ENCODE measurements around the gene DDIT4. TPM values are rescaled to one million over a fixed set of nuclear protein-coding genes. Genes with fewer than 3 reads are reported as not detected.

DDIT4 gene
- total and polyA plus RNA-seq, 9 of the 15 experiments (the other 6 are each of a cell fraction or from before 2014, with no cell fraction given): 8.2 to 675 (median 159) TPM

GRCh38 chr10:72275351-72276012 lies 1.8 kb downstream of the DDIT4 start (continued):
- TF ChIP-seq AFF4 (CRISPR knock-in tag; IDR thresholded peaks at IDR 0.05) (peak; percentile 95; the same call in 1 of the 2 replicates), HNRNPK (IDR thresholded peaks at IDR 0.05; ENCODE audit: low read depth, low read length, poor library complexity, severe bottlenecking) (no peak), HBP1 (CRISPR knock-in tag; IDR thresholded peaks at IDR 0.05) (peak; percentile 94; the same call in 1 of the 2 replicates), NR2C1 (IDR thresholded peaks at IDR 0.05) (no peak), NR2C1 (tag; IDR thresholded peaks at IDR 0.05) (peak; percentile 91), TRIM24 (IDR thresholded peaks at IDR 0.05) (no peak), THRA (IDR thresholded peaks at IDR 0.05) (no peak), SMAD4 (CRISPR knock-in tag; conservative IDR thresholded peaks at IDR 0.05) (no peak), ELK3 (CRISPR knock-in tag; IDR thresholded peaks at IDR 0.05) (peak; percentile 82; the same call in 1 of the 2 replicates), POLR2AphosphoS5 (IDR thresholded peaks at IDR 0.05; ENCODE audit: control insufficient read depth, insufficient read depth, low read depth, low read length) (peak; percentile 11; the same call in 1 of the 2 replicates), OTX1 (CRISPR knock-in tag; IDR thresholded peaks at IDR 0.05) (peak; percentile 94), ZNF263 (CRISPR knock-in tag; IDR thresholded peaks at IDR 0.05; ENCODE audit: borderline replicate concordance) (0 out of 2 replicates have a peak, but pooled peaks have one; percentile 16), CHD1 (IDR thresholded peaks at IDR 0.05; ENCODE audit: low read length) (no peak), TAL1 (IDR thresholded peaks at IDR 0.05) (no peak), MCM7 (IDR thresholded peaks at IDR 0.05) (0 out of 4 replicates have a peak, but pooled peaks of 1 of the 2 experiments have one; percentile 29), PKNOX1 (IDR thresholded peaks at IDR 0.05) (no peak), STAT5B (CRISPR knock-in tag; IDR thresholded peaks at IDR 0.05) (no peak)
